ENCODE measurements around the gene PRRG3. TPM values are rescaled to one million over a fixed set of nuclear protein-coding genes. Genes with fewer than 3 reads are reported as not detected.

PRRG3 gene
- not detected in 5 replicates for total RNA-seq (2022; extraction: Qiagen RNA extraction)

DNA sequence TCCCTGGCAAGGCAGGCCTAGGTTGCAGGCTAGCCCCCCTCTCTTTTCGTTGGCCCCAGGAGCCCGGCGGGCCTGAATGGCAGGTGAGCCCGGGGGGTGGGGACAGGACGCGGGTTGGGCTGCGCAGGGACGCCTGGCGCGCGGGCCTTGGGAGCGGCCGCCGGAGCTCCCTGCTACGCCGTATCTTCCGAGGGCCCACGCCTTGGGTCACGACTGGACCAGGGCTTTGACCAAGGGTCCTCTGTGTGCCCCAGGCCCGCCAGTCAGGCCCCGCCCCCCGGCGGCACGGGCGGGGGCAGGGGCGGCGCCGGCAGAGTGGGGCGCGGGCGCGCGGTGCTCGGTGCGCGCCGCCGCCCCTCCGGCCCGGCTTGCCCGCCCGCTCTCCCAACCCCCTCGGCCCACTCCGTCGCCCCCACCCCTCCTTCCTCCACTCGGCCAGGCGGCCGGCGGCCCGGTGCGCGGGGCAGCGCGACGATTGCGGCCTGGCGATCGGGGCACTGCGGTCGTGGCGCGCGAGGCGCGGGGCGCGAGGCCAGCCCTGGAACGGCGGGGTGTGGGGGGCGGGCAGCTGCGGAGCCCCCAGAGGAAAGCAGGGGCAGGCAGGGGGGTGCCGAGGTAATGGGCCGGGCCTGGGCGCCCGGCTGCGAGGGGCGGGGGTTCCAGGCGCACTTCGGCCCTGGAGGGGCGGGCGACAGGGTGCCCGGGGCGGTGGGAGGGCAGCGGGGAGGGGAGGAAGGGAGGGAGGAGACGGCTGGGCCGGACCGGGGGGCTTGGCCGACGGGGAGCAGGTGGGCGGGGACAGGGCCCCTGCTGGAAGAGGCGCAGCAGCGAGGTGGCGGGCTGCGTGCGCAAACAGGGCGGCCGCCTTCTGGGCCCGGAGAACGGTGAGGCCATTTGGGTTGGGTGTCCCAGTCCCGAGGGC is at the start of gene PRRG3:
TSS of gene PRRG3 (plus strand) at position 798 of the 922 bp plus-strand sequence. CDS start 3,357 bp downstream, outside the sequence.

DNA sequence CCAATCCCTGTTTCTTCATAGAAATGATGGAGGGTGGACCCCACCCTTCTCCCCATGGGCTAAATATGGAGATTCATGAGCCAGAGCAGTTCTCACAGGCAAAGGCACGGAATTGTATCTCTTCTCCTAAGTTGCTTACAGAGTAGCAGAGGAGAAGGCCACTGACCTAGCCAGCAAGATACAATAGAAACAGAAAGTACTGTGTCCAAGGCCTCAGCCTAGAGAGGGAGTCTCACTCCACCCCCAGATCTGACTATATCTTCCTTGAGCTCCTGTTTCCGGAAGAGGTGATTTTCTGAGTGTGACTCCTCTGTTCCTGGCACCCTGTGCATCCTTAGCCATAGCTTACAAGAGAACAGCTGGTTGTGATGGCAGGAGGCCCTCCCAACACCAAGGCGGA is 20.5 kb downstream of the PRRG3 start, which contains the start of gene FATE1:
TSS of gene FATE1 (plus strand) at position 284 of the 400 bp plus-strand sequence. CDS start at position 369, 85 bp downstream.

DNA sequence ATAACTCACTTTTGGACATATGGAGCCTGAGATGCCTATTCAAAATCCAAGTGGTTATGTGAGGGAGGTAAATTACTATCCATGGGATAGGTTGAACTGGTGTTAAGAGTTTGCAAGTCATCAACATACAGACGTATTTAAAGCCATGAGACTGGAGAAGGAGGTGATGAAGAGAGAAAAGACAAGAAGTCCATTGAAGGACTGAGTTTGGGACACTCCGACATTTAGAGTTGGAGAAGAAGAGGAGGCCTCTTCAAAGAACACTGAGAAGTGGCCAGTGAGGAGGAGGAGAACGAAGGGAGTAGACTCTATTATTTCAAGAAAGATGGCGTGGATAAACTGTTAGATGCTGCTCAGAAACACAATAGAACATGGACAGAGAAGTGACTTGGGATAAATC is 39.2 kb downstream of the PRRG3 start, which contains the start of gene CNGA2:
TSS of gene CNGA2 (plus strand) at position 301 of the 400 bp plus-strand sequence. CDS start 3,738 bp downstream, outside the sequence.

Other genes with a start within 250 kb of the PRRG3 start
- not detected in 5 replicates for gene PASD1, start 131.8 kb upstream of the PRRG3 start, total RNA-seq (2022; extraction: Qiagen RNA extraction)
- not detected in 5 replicates for gene FATE1, start 20.6 kb downstream of the PRRG3 start, total RNA-seq (2022; extraction: Qiagen RNA extraction)
- not detected in 5 replicates for gene CNGA2, start 39.3 kb downstream of the PRRG3 start, total RNA-seq (2022; extraction: Qiagen RNA extraction)
- gene MAGEA4, start 217.4 kb downstream of the PRRG3 start, total RNA-seq (2022; extraction: Qiagen RNA extraction): not detected in 5 replicates

Measured in A549 treated with Hydrocortisone at 1 μM for 4 hours (cell line).